ENCODE measurements around the gene AMBP. TPM values are rescaled to one million over a fixed set of nuclear protein-coding genes. Genes with fewer than 3 reads are reported as not detected.

AMBP gene
- total and polyA plus RNA-seq, 2 of the 13 experiments (the other 11 are each of a cell fraction or from before 2014, with no cell fraction given): 1,510 to 2,580 TPM

DNA sequence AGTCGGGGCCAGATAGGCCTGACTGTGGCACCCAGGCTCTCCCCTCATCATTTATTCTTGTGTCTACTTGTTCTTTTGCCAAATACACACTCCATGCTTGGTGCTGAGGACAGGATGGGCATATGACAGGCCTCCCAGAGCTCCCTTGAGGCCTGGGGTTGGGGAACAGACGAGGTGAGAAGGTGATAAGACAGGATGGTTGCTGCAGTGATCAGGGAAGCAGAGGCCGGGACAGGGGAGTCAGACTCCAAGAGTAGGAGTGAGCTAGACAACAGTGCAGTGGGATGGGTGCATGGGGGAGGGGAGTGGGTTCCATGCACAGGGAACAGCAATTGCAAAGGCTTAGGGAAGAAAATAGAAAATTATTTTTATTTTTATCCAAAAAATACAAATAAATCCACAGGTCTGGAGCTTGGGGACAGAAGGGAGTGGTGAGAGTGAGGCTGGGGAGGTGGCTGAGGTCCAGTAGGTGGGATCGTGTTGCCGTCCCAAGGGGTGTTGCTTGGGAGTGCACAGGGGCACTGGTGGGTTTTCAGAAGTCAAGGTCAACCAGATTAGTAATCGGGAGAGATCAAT, 3.4 kb upstream of the AMBP start (continued):
- TF ChIP-seq HMGXB4 (CRISPR knock-in tag; IDR thresholded peaks at IDR 0.05; ENCODE audit: borderline replicate concordance in 1 of 2, low read depth in 1 of 2) (peak in 1 of 2 experiments; percentile 6; a peak in 2 of 4 replicates), ZMAT3 (CRISPR knock-in tag; conservative IDR thresholded peaks at IDR 0.05) (peak; percentile 10; the same call in 1 of the 2 replicates), ZNF563 (CRISPR knock-in tag; IDR thresholded peaks at IDR 0.05) (0 out of 2 replicates have a peak, but pooled peaks have one; percentile 7), SP1 (IDR thresholded peaks at IDR 0.05) (no peak), SP1 (CRISPR knock-in tag; IDR thresholded peaks at IDR 0.05) (no peak), RORA (CRISPR knock-in tag; IDR thresholded peaks at IDR 0.05) (no peak), POLR2AphosphoS5 (IDR thresholded peaks at IDR 0.05; ENCODE audit: low read depth, low read length) (peak; percentile 48; the same call in 1 of the 2 replicates), ZNF777 (CRISPR knock-in tag; IDR thresholded peaks at IDR 0.05) (peak; percentile 32; the same call in 1 of the 2 replicates), ZNF605 (CRISPR knock-in tag; IDR thresholded peaks at IDR 0.05) (0 out of 2 replicates have a peak, but pooled peaks have one; percentile 4), KAT7 (CRISPR knock-in tag; IDR thresholded peaks at IDR 0.05; ENCODE audit: borderline replicate concordance) (0 out of 2 replicates have a peak, but pooled peaks have one; percentile 12), NCOR1 (IDR thresholded peaks at IDR 0.05; ENCODE audit: borderline replicate concordance, low read length) (no peak), ASH2L (IDR thresholded peaks at IDR 0.05; ENCODE audit: insufficient read length, low read depth, low read length) (peak; percentile 27), ZBTB20 (CRISPR knock-in tag; IDR thresholded peaks at IDR 0.05; ENCODE audit: borderline replicate concordance, low read depth) (no peak), CAMTA2 (CRISPR knock-in tag; IDR thresholded peaks at IDR 0.05; ENCODE audit: borderline replicate concordance) (no peak), NCOA2 (CRISPR knock-in tag; IDR thresholded peaks at IDR 0.05) (no peak), HNRNPH1 (optimal IDR thresholded peaks at IDR 0.05; ENCODE audit: low read depth, low read length) (no peak), ATF3 (CRISPR knock-in tag; IDR thresholded peaks at IDR 0.05) (no peak), EED (CRISPR knock-in tag; IDR thresholded peaks at IDR 0.05) (no peak), BORCS8-MEF2B (CRISPR knock-in tag; IDR thresholded peaks at IDR 0.05) (no peak), ZNF468 (CRISPR knock-in tag; IDR thresholded peaks at IDR 0.05) (0 out of 2 replicates have a peak, but pooled peaks have one; percentile 41), ZNF747 (CRISPR knock-in tag; IDR thresholded peaks at IDR 0.05; ENCODE audit: borderline replicate concordance) (no peak), ZNF7 (CRISPR knock-in tag; IDR thresholded peaks at IDR 0.05) (0 out of 2 replicates have a peak, but pooled peaks have one; percentile 24), TRIM22 (IDR thresholded peaks at IDR 0.05) (no peak)
- TF ChIP-seq, protein P1, sequence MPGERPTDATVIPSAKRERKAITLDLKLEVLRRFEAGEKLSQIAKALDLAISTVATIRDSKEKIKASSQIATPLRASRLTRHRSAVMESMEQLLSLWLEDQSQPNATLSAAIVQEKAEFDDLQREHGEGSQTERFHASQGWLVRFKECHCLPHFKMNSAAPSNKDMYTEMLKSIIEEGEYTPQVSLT (CRISPR knock-in tag; IDR thresholded peaks at IDR 0.05; ENCODE audit: borderline replicate concordance, low read depth): no peak
- TF ChIP-seq, protein P2, sequence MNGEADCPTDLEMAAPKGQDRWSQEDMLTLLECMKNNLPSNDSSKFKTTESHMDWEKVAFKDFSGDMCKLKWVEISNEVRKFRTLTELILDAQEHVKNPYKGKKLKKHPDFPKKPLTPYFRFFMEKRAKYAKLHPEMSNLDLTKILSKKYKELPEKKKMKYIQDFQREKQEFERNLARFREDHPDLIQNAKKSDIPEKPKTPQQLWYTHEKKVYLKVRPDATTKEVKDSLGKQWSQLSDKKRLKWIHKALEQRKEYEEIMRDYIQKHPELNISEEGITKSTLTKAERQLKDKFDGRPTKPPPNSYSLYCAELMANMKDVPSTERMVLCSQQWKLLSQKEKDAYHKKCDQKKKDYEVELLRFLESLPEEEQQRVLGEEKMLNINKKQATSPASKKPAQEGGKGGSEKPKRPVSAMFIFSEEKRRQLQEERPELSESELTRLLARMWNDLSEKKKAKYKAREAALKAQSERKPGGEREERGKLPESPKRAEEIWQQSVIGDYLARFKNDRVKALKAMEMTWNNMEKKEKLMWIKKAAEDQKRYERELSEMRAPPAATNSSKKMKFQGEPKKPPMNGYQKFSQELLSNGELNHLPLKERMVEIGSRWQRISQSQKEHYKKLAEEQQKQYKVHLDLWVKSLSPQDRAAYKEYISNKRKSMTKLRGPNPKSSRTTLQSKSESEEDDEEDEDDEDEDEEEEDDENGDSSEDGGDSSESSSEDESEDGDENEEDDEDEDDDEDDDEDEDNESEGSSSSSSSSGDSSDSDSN (CRISPR knock-in tag; IDR thresholded peaks at IDR 0.05): peak; percentile 9; the same call in 1 of the 2 replicates
